Measurements from ENCODE around the gene SH2D6. TPM values are rescaled to one million over a fixed set of nuclear protein-coding genes. Genes with fewer than 3 reads are reported as not detected.

Gene SH2D6
- total and polyA plus RNA-seq, 2 of the 8 experiments (the other 6 are each of a cell fraction or from before 2014, with no cell fraction given), result 0.42 TPM; not detected in 1

- TF ChIP-seq TAF7 (optimal IDR thresholded peaks at IDR 0.05; ENCODE audit: borderline replicate concordance, low read depth, low read length) (no peak), SP4 (IDR thresholded peaks at IDR 0.05; ENCODE audit: low read length) (no peak), KDM5A (IDR thresholded peaks at IDR 0.05; ENCODE audit: low read length) (no peak), HDAC2 (IDR thresholded peaks at IDR 0.05; ENCODE audit: borderline replicate concordance in 1 of 2, low read depth in 2 of 2, low read length in 2 of 2) (0 out of 4 replicates have a peak, but pooled peaks of 1 of the 2 experiments have one; percentile 74), CBX8 (IDR thresholded peaks at IDR 0.05; ENCODE audit: borderline replicate concordance, low read depth, low read length) (no peak), KDM1A (IDR thresholded peaks at IDR 0.05; ENCODE audit: borderline replicate concordance, low read length) (no peak), USF2 (IDR thresholded peaks at IDR 0.05; ENCODE audit: low read length) (no peak), CTCF (IDR thresholded peaks at IDR 0.05; ENCODE audit: control extremely low read depth in 1 of 3, insufficient read depth in 1 of 3, low read depth in 1 of 3, low read length in 3 of 3) (no peak), EGR1 (IDR thresholded peaks at IDR 0.05; ENCODE audit: borderline replicate concordance, low read depth, low read length) (no peak), POLR2A (IDR thresholded peaks at IDR 0.05; ENCODE audit: control extremely low read depth in 1 of 2, low read depth in 2 of 2, low read length in 2 of 2) (0 out of 3 replicates have a peak, but pooled peaks of 1 of the 2 experiments have one; percentile 31), SIN3A (conservative IDR thresholded peaks at IDR 0.05 in 1 of 2, IDR thresholded peaks at IDR 0.05 in 1 of 2; ENCODE audit: low read depth in 1 of 2, low read length in 2 of 2) (0 out of 4 replicates have a peak, but pooled peaks of 1 of the 2 experiments have one; percentile 60), SUZ12 (IDR thresholded peaks at IDR 0.05; ENCODE audit: low read length) (no peak), TBP (IDR thresholded peaks at IDR 0.05; ENCODE audit: low read depth, low read length) (no peak), ZNF274 (IDR thresholded peaks at IDR 0.05; ENCODE audit: borderline replicate concordance, extremely low read depth, low read length) (no peak), TEAD4 (IDR thresholded peaks at IDR 0.05; ENCODE audit: low read depth, low read length) (peak; percentile 72; the same call in 1 of the 2 replicates), SRF (IDR thresholded peaks at IDR 0.05; ENCODE audit: low read depth, low read length) (no peak), POLR2AphosphoS5 (IDR thresholded peaks at IDR 0.05; ENCODE audit: low read depth, low read length) (no peak), HDAC6 (IDR thresholded peaks at IDR 0.05; ENCODE audit: low read depth, low read length) (no peak), MAX (IDR thresholded peaks at IDR 0.05) (no peak)
Measured at GRCh38 chr2:85458601-85459563, 40.4 kb downstream of the SH2D6 start (continued).

Data from H1 (cell line).